WTC11 (cell line): ENCODE data around the gene PDF.

ENCODE experiments used
- ARID4B ChIP-seq: sonication (generic); formaldehyde crosslinking; IDR thresholded peaks from 2 replicates; pipeline ENCODE4 v1.8.0; 2023; ENCODE audit warnings: missing genetic modification reagents, mild to moderate bottlenecking, borderline replicate concordance
- CTCF ChIP-seq: fragments of 200-600 bp; IDR thresholded peaks from 2 replicates; pipeline ENCODE4 v1.8.0; 2022; ENCODE audit warnings: antibody characterized with exemption
- FOXK1 ChIP-seq: sonication (generic); formaldehyde crosslinking; IDR thresholded peaks from 2 replicates; pipeline ENCODE4 v1.8.0; 2022; ENCODE audit warnings: mild to moderate bottlenecking, moderate library complexity, missing genetic modification reagents
- MAX ChIP-seq: sonication (generic); formaldehyde crosslinking; IDR thresholded peaks from 2 replicates; pipeline ENCODE4 v1.8.0; 2022; ENCODE audit warnings: mild to moderate bottlenecking, missing genetic modification reagents
- NR2C2 ChIP-seq: sonication (generic); formaldehyde crosslinking; IDR thresholded peaks from 2 replicates; pipeline ENCODE4 v1.8.0; 2022; ENCODE audit warnings: mild to moderate bottlenecking, missing genetic modification reagents
- TEAD1 ChIP-seq: sonication (generic); formaldehyde crosslinking; IDR thresholded peaks from 2 replicates; pipeline ENCODE4 v1.8.0; 2022; ENCODE audit warnings: mild to moderate bottlenecking, missing genetic modification reagents
- TEAD4 ChIP-seq: sonication (generic); formaldehyde crosslinking; IDR thresholded peaks from 2 replicates; pipeline ENCODE4 v1.8.0; 2022; ENCODE audit warnings: mild to moderate bottlenecking, missing genetic modification reagents
- ZNF263 ChIP-seq: sonication (generic); formaldehyde crosslinking; IDR thresholded peaks from 2 replicates; pipeline ENCODE4 v1.8.1; 2022; ENCODE audit warnings: low read depth, mild to moderate bottlenecking, moderate library complexity, missing genetic modification reagents
- ZNF423 ChIP-seq: fragments of 250-450 bp; sonication (Bioruptor Pico); IDR thresholded peaks from 2 replicates; pipeline ENCODE4 v2.1.2; 2022; ENCODE audit warnings: mild to moderate bottlenecking, moderate library complexity

GRCh38 chr16:69378036-69378435 is 47.6 kb upstream of the PDF start:
- TF ChIP-seq ARID4B (CRISPR knock-in tag) (no peak), FOXK1 (CRISPR knock-in tag) (no peak), MAX (CRISPR knock-in tag) (no peak), ZNF423 (CRISPR knock-in tag) (no peak), NR2C2 (CRISPR knock-in tag) (no peak), CTCF (no peak), TEAD4 (CRISPR knock-in tag) (no peak), ZNF263 (no peak), TEAD1 (CRISPR knock-in tag) (no peak)
